ENCODE data around the gene SIPA1L2. TPM values are rescaled to one million over a fixed set of nuclear protein-coding genes. Genes with fewer than 3 reads are reported as not detected.
A peak's percentile ranks its signal among the peaks of the same experiment; 100 is the strongest.

Gene SIPA1L2, protein sequence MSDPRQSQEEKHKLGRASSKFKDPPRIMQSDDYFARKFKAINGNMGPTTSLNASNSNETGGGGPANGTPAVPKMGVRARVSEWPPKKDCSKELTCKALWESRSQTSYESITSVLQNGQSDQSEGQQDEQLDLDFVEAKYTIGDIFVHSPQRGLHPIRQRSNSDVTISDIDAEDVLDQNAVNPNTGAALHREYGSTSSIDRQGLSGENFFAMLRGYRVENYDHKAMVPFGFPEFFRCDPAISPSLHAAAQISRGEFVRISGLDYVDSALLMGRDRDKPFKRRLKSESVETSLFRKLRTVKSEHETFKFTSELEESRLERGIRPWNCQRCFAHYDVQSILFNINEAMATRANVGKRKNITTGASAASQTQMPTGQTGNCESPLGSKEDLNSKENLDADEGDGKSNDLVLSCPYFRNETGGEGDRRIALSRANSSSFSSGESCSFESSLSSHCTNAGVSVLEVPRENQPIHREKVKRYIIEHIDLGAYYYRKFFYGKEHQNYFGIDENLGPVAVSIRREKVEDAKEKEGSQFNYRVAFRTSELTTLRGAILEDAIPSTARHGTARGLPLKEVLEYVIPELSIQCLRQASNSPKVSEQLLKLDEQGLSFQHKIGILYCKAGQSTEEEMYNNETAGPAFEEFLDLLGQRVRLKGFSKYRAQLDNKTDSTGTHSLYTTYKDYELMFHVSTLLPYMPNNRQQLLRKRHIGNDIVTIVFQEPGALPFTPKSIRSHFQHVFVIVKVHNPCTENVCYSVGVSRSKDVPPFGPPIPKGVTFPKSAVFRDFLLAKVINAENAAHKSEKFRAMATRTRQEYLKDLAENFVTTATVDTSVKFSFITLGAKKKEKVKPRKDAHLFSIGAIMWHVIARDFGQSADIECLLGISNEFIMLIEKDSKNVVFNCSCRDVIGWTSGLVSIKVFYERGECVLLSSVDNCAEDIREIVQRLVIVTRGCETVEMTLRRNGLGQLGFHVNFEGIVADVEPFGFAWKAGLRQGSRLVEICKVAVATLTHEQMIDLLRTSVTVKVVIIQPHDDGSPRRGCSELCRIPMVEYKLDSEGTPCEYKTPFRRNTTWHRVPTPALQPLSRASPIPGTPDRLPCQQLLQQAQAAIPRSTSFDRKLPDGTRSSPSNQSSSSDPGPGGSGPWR (N-terminal part only)
- 13.2 and 18.6 TPM in 2 replicates for total RNA-seq (2022)
- percentile 72 among the genes with signal in this experiment for Bru-seq, nascent RNA
- BruChase-seq, experiment 1, labeled RNA remaining after a 2-hour chase = percentile 59 among the genes with signal in this experiment
- BruChase-seq, experiment 2, labeled RNA remaining after a 6-hour chase = percentile 53 among the genes with signal in this experiment
- long read RNA-seq, partial matches to known transcripts = 5 of 15 reads
- long read RNA-seq, other reads (novel, unspliced or antisense) = 10 of 15 reads

DNA sequence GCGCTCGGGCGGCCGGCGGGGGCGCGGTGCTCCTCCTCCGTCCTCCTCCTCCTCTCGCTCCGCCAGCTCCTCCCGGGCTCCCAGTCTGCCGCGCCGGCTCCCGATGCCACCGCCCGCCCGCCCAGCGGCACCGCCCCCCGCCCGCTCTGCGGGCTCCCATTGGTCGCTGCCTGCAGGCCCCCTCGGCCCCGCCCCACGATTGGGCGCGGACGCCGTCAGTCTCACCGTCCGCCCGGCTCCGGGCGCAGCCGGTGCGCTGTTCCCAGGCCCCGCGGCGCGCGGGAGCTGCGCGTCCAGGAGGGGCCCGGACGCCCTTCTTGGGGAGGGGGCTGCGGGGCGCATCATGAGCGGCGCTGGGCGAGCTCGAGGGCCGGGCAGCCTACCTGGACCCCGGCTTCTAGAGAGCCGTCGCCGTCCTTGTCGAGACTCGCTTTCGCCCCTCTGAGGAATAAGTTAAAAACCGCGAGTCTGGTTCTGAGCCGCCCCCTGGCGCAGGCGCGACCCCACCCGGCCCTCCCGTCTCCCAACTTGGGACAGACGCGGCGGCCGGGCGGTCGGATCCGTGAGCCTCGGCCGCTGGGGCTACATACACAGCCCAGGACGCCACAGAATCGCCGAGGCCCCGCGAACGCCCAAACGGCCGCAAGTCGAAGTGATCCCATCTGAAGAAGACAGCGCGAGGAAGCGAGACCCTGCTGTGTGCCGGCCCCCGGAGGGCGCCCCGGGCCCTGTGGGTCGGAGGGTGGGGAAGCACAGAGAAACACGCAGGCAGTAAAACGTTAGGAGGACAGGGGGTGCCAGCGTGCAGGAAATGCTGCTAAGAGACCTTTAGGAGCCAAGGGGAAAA, at the start of gene SIPA1L2:
Gene SIPA1L2, minus strand, starts transcription at position 87 of the 847 bp plus-strand sequence. CDS start 114,794 bp downstream, outside the sequence.
- TF ChIP-seq, protein P1, sequence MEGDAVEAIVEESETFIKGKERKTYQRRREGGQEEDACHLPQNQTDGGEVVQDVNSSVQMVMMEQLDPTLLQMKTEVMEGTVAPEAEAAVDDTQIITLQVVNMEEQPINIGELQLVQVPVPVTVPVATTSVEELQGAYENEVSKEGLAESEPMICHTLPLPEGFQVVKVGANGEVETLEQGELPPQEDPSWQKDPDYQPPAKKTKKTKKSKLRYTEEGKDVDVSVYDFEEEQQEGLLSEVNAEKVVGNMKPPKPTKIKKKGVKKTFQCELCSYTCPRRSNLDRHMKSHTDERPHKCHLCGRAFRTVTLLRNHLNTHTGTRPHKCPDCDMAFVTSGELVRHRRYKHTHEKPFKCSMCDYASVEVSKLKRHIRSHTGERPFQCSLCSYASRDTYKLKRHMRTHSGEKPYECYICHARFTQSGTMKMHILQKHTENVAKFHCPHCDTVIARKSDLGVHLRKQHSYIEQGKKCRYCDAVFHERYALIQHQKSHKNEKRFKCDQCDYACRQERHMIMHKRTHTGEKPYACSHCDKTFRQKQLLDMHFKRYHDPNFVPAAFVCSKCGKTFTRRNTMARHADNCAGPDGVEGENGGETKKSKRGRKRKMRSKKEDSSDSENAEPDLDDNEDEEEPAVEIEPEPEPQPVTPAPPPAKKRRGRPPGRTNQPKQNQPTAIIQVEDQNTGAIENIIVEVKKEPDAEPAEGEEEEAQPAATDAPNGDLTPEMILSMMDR (IDR thresholded peaks at IDR 0.05; ENCODE audit: insufficient read depth in 1 of 2, low read depth in 1 of 2, low read length in 1 of 2, severe bottlenecking in 1 of 2, unreplicated experiment in 1 of 2) = peak; percentile 48 to 73
- no peaks in the 10 kb centered on the region for H3K9me3 Mint-ChIP-seq (ENCODE audit: unreplicated experiment)
- H3K36me3 Mint-ChIP-seq (ENCODE audit: insufficient read depth, unreplicated experiment) = no peaks in the 10 kb centered on the region
- H3K36me3 ChIP-seq (ENCODE audit: control insufficient read depth, insufficient read depth, low read length) = no peaks in the 10 kb centered on the region
- CTCF ChIA-PET = interaction anchor here (0.6 to 1.5 kb wide), 6 partner anchors 73 to 611 kb away, joined by 3 to 5 read pairs (median 4); no protein-coding TSS in a partner anchor
- peak within 1 kb of the TSS; percentile 91 for H3K4me3 Mint-ChIP-seq (ENCODE audit: unreplicated experiment)
- DNase-seq = peak; percentile 87 to 97
- intact Hi-C loops (cut with micrococcal nuclease; ENCODE audit: unreplicated experiment) = loop anchor here (1.0 to 10.0 kb wide), 4 partner anchors 95 to 764 kb away; no protein-coding TSS in a partner anchor
- peak within 1 kb of the TSS; percentile 79 for H3K27ac Mint-ChIP-seq (ENCODE audit: unreplicated experiment)
- H3K9me3 ChIP-seq = no peaks in the 10 kb centered on the region
- peak within 1 kb of the TSS; percentile 77 for H3K4me3 ChIP-seq (ENCODE audit: low read depth, low read length)
- BruUV-seq (replicated peaks) = TSS peak; percentile 52
- no peaks in the 10 kb centered on the region for H3K27me3 Mint-ChIP-seq (ENCODE audit: insufficient read depth, unreplicated experiment)
- peaks cover 5% of the 10 kb centered on the region for H3K4me1 Mint-ChIP-seq (ENCODE audit: low read depth, unreplicated experiment)
- H3K27me3 ChIP-seq (replicated peaks; ENCODE audit: control insufficient read depth, insufficient read depth, low read length) = no peaks in the 10 kb centered on the region
- POLR2A ChIA-PET = no interaction called here
- peaks cover 20% of the 10 kb centered on the region for H3K4me1 ChIP-seq

DNA sequence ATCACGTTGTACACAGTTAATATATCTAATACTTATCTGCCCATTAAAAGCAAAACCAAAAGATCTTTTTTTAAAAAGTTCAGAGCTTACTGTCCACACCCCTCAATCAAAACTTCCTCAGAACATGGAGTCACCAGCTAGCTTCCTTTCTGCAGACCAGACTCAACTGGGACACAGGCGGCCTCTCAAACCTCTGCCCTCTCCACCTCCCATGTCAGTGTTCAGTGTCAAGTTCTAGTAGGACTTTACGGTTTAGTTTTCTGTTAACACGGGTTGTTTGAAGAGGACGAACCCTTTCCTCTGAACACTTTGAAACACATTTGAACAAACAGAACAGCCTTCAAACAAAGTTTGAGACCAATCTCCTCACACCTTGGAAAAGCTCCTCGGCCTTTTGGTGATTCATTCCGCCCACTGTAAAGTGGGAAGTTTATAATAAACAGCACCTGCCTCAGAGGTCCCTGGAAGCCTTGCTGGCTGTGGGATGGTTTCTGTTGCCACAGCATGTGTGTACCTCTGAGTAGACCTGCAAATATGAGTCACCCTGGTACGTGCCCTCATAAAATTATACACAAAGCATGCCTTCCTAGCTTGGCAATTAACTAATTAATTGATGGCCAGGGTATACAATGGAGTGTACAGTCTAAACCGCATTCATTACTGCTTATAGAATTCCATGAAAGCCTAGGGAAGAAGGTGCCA, 48.4 kb upstream of the SIPA1L2 start:
- CTCF ChIA-PET = no interaction called here

More for the DNA sequence above, 48.4 kb upstream of the SIPA1L2 start:
- no TSS peak for BruUV-seq (replicated peaks)
- Mint-ChIP-seq H3K27ac (ENCODE audit: unreplicated experiment) (no peak overlapping the region), H3K36me3 (ENCODE audit: insufficient read depth, unreplicated experiment) (no peaks in the 10 kb centered on the region), H3K4me1 (ENCODE audit: low read depth, unreplicated experiment) (peaks cover 7% of the 10 kb centered on the region), H3K27me3 (ENCODE audit: insufficient read depth, unreplicated experiment) (no peaks in the 10 kb centered on the region), H3K4me3 (ENCODE audit: unreplicated experiment) (no peak overlapping the region), H3K9me3 (ENCODE audit: unreplicated experiment) (no peaks in the 10 kb centered on the region)
- Histone ChIP-seq H3K4me1 (peaks cover 19% of the 10 kb centered on the region), H3K27me3 (replicated peaks; ENCODE audit: control insufficient read depth, insufficient read depth, low read length) (no peaks in the 10 kb centered on the region), H3K9me3 (no peaks in the 10 kb centered on the region), H3K4me3 (ENCODE audit: low read depth, low read length) (no peak overlapping the region), H3K36me3 (ENCODE audit: control insufficient read depth, insufficient read depth, low read length) (no peaks in the 10 kb centered on the region)
- intact Hi-C loops (cut with micrococcal nuclease; ENCODE audit: unreplicated experiment) = no loop called here
- peak in 1 of 2 experiments; percentile 21 for DNase-seq
- POLR2A ChIA-PET = no interaction called here
- TF ChIP-seq, protein P1 (IDR thresholded peaks at IDR 0.05; ENCODE audit: insufficient read depth in 1 of 2, low read depth in 1 of 2, low read length in 1 of 2, severe bottlenecking in 1 of 2, unreplicated experiment in 1 of 2) = no peak

All from Caco-2 (cell line).